Measurements from ENCODE around the gene TAF10. TPM values are rescaled to one million over a fixed set of nuclear protein-coding genes. Genes with fewer than 3 reads are reported as not detected.
A peak's percentile ranks its signal among the peaks of the same experiment; 100 is the strongest.

Gene TAF10
- total and polyA plus RNA-seq, 4 experiments from 2014 or later, result 116 to 367 (median 145) TPM

- Histone ChIP-seq H3K4me3 (ENCODE audit: low read length in 2 of 2) (no peak overlapping the region), H3K27ac (ENCODE audit: low read depth, low read length) (no peak overlapping the region), H3K27me3 (ENCODE audit: insufficient read depth, low read length) (no peaks in the 10 kb centered on the region), H3K36me3 (ENCODE audit: insufficient read depth, low read length) (no peaks in the 10 kb centered on the region), H3K4me1 (ENCODE audit: insufficient read depth, low read length) (no peaks in the 10 kb centered on the region), H3K9me3 (ENCODE audit: control insufficient read depth in 1 of 2, low read length in 2 of 2) (peaks cover 0 to 10% of the 10 kb centered on the region in 2 donors)
- Mint-ChIP-seq H3K27ac (no peak overlapping the region), H3K4me3 (no peak overlapping the region), H3K4me1 (peaks cover 0 to 2% (median 0%) of the 10 kb centered on the region in 4 donors), H3K27me3 (no peaks in the 10 kb centered on the region), H3K9me3 (peaks cover 2 to 32% (median 26%) of the 10 kb centered on the region in 8 donors), H3K36me3 (peaks cover 40 to 43% of the 10 kb centered on the region in 2 donors)
- CTCF ChIA-PET (ENCODE audit: partially characterized antibody), result interaction anchor here (0.5 to 1.1 kb wide), 4 partner anchors 62 to 240 kb away, joined by 3 read pairs; no protein-coding TSS in a partner anchor
- POLR2A ChIA-PET (ENCODE audit: partially characterized antibody), result interaction anchor here (1.0 kb wide), 1 partner anchor 25 kb away, joined by 3 read pairs; the partner anchor contains the start of gene TAF10
- intact Hi-C loops (cut with micrococcal nuclease), result no loop called here
- DNase-seq, result no peak
Measured at GRCh38 chr11:6586434-6587359, 25.3 kb downstream of the TAF10 start.

GRCh38 chr11:6584528-6584927 is 27.5 kb downstream of the TAF10 start:
- Histone ChIP-seq H3K4me1 (ENCODE audit: insufficient read depth, low read length) (no peaks in the 10 kb centered on the region), H3K4me3 (ENCODE audit: low read length in 2 of 2) (no peak overlapping the region), H3K27ac (ENCODE audit: low read depth, low read length) (no peak overlapping the region), H3K9me3 (ENCODE audit: control insufficient read depth in 1 of 2, low read length in 2 of 2) (peaks cover 0 to 10% of the 10 kb centered on the region in 2 donors), H3K27me3 (ENCODE audit: insufficient read depth, low read length) (no peaks in the 10 kb centered on the region), H3K36me3 (ENCODE audit: insufficient read depth, low read length) (no peaks in the 10 kb centered on the region)
- peaks cover 42 to 44% of the 10 kb centered on the region in 2 donors for H3K36me3 Mint-ChIP-seq
- no peak for DNase-seq
- CTCF ChIA-PET (ENCODE audit: partially characterized antibody), result interaction anchor here (1.4 kb wide), 1 partner anchor 34 kb away, joined by 3 read pairs; no protein-coding TSS in a partner anchor
- peaks cover 0 to 2% (median 0%) of the 10 kb centered on the region in 4 donors for H3K4me1 Mint-ChIP-seq
- no peak overlapping the region for H3K4me3 Mint-ChIP-seq
- intact Hi-C loops (cut with micrococcal nuclease), result no loop called here
- peaks cover 2 to 32% (median 26%) of the 10 kb centered on the region in 8 donors for H3K9me3 Mint-ChIP-seq
- no peaks in the 10 kb centered on the region for H3K27me3 Mint-ChIP-seq
- H3K27ac Mint-ChIP-seq, result no peak overlapping the region
- POLR2A ChIA-PET (ENCODE audit: partially characterized antibody), result no interaction called here

- H3K36me3 ChIP-seq (ENCODE audit: insufficient read depth, low read length), result no peaks in the 10 kb centered on the region
- no peak overlapping the region for H3K27ac Mint-ChIP-seq
- no peaks in the 10 kb centered on the region for H3K4me1 ChIP-seq (ENCODE audit: insufficient read depth, low read length)
- ChIA-PET CTCF (ENCODE audit: partially characterized antibody) (no interaction called here), POLR2A (ENCODE audit: partially characterized antibody) (no interaction called here)
- no peak overlapping the region for H3K4me3 ChIP-seq (ENCODE audit: low read length in 2 of 2)
- H3K36me3 Mint-ChIP-seq, result peaks cover 39 to 42% of the 10 kb centered on the region in 2 donors
- H3K4me1 Mint-ChIP-seq, result peaks cover 0 to 2% (median 0%) of the 10 kb centered on the region in 4 donors
- H3K27ac ChIP-seq (ENCODE audit: low read depth, low read length), result no peak overlapping the region
- H3K27me3 Mint-ChIP-seq, result no peaks in the 10 kb centered on the region
- peak overlapping the region in 1 of 8 donors; percentile 22 for H3K4me3 Mint-ChIP-seq
- DNase-seq, result no peak
- peaks cover 2 to 32% (median 26%) of the 10 kb centered on the region in 8 donors for H3K9me3 Mint-ChIP-seq
- intact Hi-C loops (cut with micrococcal nuclease), result no loop called here
- peaks cover 0 to 10% of the 10 kb centered on the region in 2 donors for H3K9me3 ChIP-seq (ENCODE audit: control insufficient read depth in 1 of 2, low read length in 2 of 2)
- H3K27me3 ChIP-seq (ENCODE audit: insufficient read depth, low read length), result no peaks in the 10 kb centered on the region
Measured at GRCh38 chr11:6583584-6583983, 28.4 kb downstream of the TAF10 start.

GRCh38 chr11:6579681-6580080 is 32.3 kb downstream of the TAF10 start:
- ChIA-PET POLR2A (ENCODE audit: partially characterized antibody) (no interaction called here), CTCF (ENCODE audit: partially characterized antibody) (no interaction called here)
- no peaks in the 10 kb centered on the region for H3K36me3 ChIP-seq (ENCODE audit: insufficient read depth, low read length)
- H3K27ac Mint-ChIP-seq, result no peak overlapping the region
- H3K27me3 ChIP-seq (ENCODE audit: insufficient read depth, low read length), result no peaks in the 10 kb centered on the region
- no peak overlapping the region for H3K4me3 ChIP-seq (ENCODE audit: low read length in 2 of 2)
- peaks cover 0 to 5% (median 2%) of the 10 kb centered on the region in 4 donors for H3K4me1 Mint-ChIP-seq
- no peak for DNase-seq
- peaks cover 30 to 32% of the 10 kb centered on the region in 2 donors for H3K36me3 Mint-ChIP-seq
- H3K9me3 ChIP-seq (ENCODE audit: control insufficient read depth in 1 of 2, low read length in 2 of 2), result peaks cover 0 to 10% of the 10 kb centered on the region in 2 donors
- H3K9me3 Mint-ChIP-seq, result peaks cover 2 to 28% (median 22%) of the 10 kb centered on the region in 8 donors
- intact Hi-C loops (cut with micrococcal nuclease), result no loop called here
- no peak overlapping the region for H3K27ac ChIP-seq (ENCODE audit: low read depth, low read length)
- H3K27me3 Mint-ChIP-seq, result no peaks in the 10 kb centered on the region
- no peaks in the 10 kb centered on the region for H3K4me1 ChIP-seq (ENCODE audit: insufficient read depth, low read length)
- H3K4me3 Mint-ChIP-seq, result no peak overlapping the region

GRCh38 chr11:6578134-6578533 is 33.9 kb downstream of the TAF10 start:
- no peak for DNase-seq
- peaks cover 0 to 7% (median 3%) of the 10 kb centered on the region in 4 donors for H3K4me1 Mint-ChIP-seq
- peaks cover 0 to 13% (median 7%) of the 10 kb centered on the region in 8 donors for H3K9me3 Mint-ChIP-seq
- intact Hi-C loops (cut with micrococcal nuclease), result no loop called here
- ChIA-PET POLR2A (ENCODE audit: partially characterized antibody) (no interaction called here), CTCF (ENCODE audit: partially characterized antibody) (interaction anchor here (1.4 kb wide), 1 partner anchor 16 kb away, joined by 4 read pairs; no protein-coding TSS in a partner anchor)
- no peaks in the 10 kb centered on the region for H3K27me3 ChIP-seq (ENCODE audit: insufficient read depth, low read length)
- H3K27me3 Mint-ChIP-seq, result no peaks in the 10 kb centered on the region
- no peak overlapping the region for H3K27ac Mint-ChIP-seq
- peaks cover 0 to 2% of the 10 kb centered on the region in 2 donors for H3K9me3 ChIP-seq (ENCODE audit: control insufficient read depth in 1 of 2, low read length in 2 of 2)
- H3K27ac ChIP-seq (ENCODE audit: low read depth, low read length), result no peak overlapping the region
- H3K4me3 Mint-ChIP-seq, result no peak overlapping the region
- peaks cover 19% of the 10 kb centered on the region in 2 donors for H3K36me3 Mint-ChIP-seq
- no peaks in the 10 kb centered on the region for H3K4me1 ChIP-seq (ENCODE audit: insufficient read depth, low read length)
- H3K36me3 ChIP-seq (ENCODE audit: insufficient read depth, low read length), result no peaks in the 10 kb centered on the region
- no peak overlapping the region for H3K4me3 ChIP-seq (ENCODE audit: low read length in 2 of 2)

GRCh38 chr11:6576471-6577373 is 35.3 kb downstream of the TAF10 start:
- Mint-ChIP-seq H3K27ac (no peak overlapping the region), H3K9me3 (no peaks in the 10 kb centered on the region), H3K27me3 (no peaks in the 10 kb centered on the region), H3K4me3 (no peak overlapping the region), H3K36me3 (peaks cover 17 to 20% of the 10 kb centered on the region in 2 donors), H3K4me1 (peaks cover 0 to 7% (median 3%) of the 10 kb centered on the region in 4 donors)
- no peaks in the 10 kb centered on the region for H3K27me3 ChIP-seq (ENCODE audit: insufficient read depth, low read length)
- H3K4me3 ChIP-seq (ENCODE audit: low read length in 2 of 2), result no peak overlapping the region
- no peak overlapping the region for H3K27ac ChIP-seq (ENCODE audit: low read depth, low read length)
- DNase-seq, result no peak
- intact Hi-C loops (cut with micrococcal nuclease), result no loop called here
- no peaks in the 10 kb centered on the region for H3K4me1 ChIP-seq (ENCODE audit: insufficient read depth, low read length)
- no peaks in the 10 kb centered on the region for H3K9me3 ChIP-seq (ENCODE audit: control insufficient read depth in 1 of 2, low read length in 2 of 2)
- ChIA-PET CTCF (ENCODE audit: partially characterized antibody) (no interaction called here), POLR2A (ENCODE audit: partially characterized antibody) (no interaction called here)
- H3K36me3 ChIP-seq (ENCODE audit: insufficient read depth, low read length), result no peaks in the 10 kb centered on the region
